Renal pelvis (tissue), 4 donors: Measurements from ENCODE around the gene CRTC1. TPM values are rescaled to one million over a fixed set of nuclear protein-coding genes. Genes with fewer than 3 reads are reported as not detected.

ENCODE experiments used
- DNase-seq: peaks from one replicate; pipeline ENCODE4 v3.0.0-alpha.2; 2013
- polyA plus RNA-seq, 3 donors: library from polyadenylated mRNA; unstranded; fragments of 120-200 nt; gene quantifications; one replicate each; pipeline ENCODE4 v1.2.1, GENCODE V29; 2013; ENCODE audit not compliant: insufficient read length in 3 of 3

The CRTC1 gene
- polyA plus RNA-seq, 3 donors = 23.2 to 30.1 (median 23.7) TPM

- DNase-seq = no peak
Observed at GRCh38 chr19:18768046-18768771, 84.7 kb downstream of the CRTC1 start.

DNA sequence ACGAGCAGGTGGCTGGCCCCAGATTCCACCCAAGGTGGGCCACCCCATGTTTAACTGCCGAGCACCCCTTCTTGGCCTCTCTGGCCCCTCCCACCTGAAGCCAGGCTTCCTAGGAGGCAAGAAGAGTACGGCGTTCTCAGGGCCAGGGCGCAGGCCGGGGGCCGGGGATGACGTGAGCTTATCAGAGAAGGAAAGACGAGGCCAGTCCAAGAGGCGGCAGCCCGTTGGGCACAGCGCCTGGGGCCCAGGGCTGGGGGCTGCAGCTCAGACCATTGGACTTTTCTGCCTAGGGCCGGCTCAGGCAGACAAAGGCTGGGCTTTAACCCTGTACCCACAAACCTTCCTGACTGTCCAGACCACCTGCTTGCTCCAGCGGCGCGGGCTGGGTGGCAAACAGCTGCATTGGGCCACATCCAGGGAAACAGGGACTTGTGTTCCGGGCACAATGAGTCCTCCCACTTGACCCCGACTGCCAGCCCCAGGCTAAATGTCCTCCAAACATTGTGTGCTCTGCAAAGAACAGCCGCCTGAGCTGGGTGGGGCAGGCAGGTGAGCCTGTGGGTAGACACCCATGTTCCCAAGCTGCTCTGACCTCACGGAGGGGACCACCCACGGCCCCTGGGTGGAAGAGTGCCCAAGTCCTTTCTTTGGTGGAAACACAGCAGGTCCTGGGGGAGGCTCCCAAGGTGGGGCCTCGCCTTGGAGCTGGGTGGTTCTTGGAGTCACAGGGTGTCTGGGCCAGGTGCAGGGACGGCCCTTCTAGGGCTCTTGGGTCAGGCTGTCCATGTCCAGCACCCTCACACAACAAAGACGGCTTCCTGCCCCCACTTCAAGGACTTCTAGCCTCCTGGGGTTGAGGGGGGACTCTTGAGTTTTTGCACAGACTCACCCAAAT, 85.8 kb downstream of the CRTC1 start:
- no peak for DNase-seq

DNA sequence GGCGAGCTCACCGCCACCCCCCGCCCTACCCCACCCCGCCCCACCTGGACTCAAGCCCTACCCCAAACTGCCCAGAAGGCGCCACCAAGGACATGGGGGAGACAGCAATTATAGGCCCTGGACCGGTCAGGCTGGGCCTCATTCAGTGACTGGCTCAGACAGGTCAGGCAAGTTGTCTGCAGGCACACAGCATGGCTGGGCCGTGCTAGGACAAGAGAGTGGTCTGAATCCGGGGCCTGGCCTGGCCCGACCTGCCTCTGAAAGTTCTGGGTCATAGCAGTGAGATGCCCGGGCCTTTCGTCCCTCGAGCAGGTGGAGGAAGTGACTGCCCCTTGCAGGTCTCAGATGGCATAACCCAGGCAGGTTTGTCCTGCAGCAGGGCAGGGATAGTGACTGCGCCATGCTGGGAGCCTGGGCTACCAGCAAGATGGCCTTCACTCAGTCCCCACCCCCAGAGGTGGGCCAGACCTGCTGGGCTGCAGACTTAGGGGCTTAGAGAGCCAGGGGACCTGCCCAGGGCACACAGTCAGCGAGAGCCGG, 86.6 kb downstream of the CRTC1 start:
- no peak for DNase-seq

DNA sequence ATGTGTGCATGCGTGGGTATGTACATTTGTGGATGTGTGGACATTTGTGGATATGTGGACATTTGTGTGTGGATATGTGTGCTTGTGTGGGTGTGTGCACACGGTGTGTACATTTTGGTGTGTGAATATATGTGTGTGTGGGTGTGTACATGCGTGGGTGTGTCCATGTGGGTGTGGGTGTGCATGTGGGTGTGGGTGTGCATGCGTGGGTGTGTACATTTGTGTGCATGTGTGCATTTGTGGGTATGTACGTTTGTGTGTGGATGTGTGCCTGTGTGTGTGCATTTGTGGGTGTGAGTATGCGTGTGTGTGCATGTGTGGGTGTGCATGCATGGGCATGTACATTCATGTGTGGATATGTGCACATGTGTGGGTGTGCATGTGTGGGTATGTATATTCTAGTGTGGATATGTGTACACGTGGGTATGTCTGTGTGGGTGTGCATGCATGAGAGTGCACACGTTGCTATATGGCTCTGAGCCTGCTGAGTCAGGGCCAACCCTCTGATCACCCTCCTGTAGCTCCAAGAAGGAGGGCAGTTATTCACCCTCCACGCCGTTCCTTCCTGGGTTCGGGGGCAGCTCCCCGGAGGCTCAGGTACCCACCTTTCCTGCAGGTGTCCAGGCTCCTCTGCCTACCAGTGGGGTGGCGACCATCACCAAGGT, 87.3 kb downstream of the CRTC1 start:
- DNase-seq = no peak

DNA sequence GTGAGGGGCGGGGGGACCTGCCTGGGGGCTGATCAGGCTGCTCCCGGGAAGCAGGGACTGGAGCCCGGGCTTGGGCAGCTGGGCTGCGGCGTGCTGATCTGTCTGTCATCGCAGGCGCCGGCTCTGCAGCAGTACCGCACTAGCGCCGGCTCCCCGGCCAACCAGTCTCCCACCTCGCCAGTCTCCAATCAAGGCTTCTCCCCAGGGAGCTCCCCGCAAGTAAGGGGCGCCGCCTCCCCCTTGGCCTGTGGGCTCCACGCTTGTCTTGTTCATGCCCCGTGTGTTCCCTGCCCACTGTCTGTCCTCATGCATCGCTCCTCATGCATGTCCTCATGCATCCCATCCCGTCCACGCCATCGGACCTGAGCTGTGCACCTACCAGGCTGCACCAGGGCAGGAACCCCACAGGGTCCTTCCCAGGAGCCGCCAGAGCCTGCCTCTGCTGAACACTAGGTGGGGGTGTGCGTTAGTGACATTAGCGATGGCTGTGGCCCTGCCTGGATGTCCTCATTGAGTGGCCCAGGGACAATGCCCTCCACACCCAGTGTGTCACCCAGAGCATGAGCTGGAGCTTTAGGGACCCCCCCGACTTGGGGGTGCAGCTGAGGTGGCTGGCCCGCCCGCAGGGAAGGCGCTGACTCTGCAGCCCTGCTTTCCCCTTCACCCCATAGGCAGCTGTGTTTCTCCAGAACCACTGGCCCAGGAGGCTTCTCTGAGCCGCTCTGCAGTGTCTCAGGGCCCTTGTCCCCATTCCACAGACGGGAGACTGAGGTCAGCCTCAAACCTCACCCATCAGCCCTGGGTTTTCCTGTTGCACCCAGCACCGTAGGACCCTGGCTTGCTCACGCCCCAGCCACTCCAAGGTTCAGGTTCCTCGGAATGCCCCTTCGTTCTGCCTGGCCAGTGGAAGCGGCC, 88.1 kb downstream of the CRTC1 start:
- no peak for DNase-seq

GRCh38 chr19:18772620-18773587, 89.4 kb downstream of the CRTC1 start:
- DNase-seq = no peak

DNA sequence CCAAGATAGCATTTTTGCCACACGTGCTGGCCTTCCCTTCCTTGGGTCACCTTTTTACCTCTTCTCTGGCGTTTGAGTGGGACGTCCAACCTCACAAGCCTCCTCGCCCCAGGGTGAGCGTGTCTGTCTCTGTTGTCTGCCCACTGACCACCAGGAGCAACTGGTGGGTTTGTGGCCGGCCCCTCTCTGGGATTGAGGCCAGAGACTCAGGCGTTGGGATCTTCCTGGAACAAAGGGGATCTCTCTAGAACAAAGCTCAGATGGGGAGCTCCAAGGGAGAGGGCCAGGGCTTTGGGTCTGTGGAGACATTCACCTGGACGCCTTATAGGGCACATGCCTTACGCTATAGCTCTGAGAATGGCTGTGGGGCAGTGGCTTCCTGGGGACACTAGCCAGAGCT, 90.2 kb downstream of the CRTC1 start:
- no peak for DNase-seq

- DNase-seq = no peak
Observed at GRCh38 chr19:18774107-18774506, 90.6 kb downstream of the CRTC1 start.

DNA sequence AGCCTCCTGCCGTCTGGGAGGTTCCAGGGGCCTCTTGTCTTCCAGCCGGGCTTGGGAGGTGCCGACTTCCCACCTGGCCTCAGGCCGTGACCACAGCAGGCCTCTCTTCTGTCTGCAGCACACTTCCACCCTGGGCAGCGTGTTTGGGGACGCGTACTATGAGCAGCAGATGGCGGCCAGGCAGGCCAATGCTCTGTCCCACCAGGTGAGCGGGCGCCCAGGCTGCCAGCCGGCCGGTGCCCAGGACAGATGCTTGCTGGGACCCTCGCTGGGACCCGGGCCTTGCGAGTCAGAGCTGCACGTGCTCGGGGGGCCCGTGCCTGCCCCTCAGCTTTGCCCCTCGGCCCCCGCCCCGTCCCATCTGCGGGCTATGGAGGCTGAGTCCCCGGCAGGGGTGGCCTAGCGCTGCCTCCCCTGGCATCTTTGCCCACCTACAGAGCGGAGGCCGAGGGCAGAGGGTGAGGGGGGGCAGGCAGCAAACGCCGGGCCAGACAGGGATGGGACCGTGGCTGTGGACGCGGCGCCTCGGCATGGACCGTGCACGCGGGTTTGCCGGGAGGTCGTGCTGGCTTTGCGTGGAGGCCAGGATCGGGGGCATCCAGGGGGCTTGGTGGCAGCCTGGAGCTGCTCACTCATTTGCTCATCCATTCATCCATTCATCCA, 91.4 kb downstream of the CRTC1 start:
- no peak for DNase-seq

DNA sequence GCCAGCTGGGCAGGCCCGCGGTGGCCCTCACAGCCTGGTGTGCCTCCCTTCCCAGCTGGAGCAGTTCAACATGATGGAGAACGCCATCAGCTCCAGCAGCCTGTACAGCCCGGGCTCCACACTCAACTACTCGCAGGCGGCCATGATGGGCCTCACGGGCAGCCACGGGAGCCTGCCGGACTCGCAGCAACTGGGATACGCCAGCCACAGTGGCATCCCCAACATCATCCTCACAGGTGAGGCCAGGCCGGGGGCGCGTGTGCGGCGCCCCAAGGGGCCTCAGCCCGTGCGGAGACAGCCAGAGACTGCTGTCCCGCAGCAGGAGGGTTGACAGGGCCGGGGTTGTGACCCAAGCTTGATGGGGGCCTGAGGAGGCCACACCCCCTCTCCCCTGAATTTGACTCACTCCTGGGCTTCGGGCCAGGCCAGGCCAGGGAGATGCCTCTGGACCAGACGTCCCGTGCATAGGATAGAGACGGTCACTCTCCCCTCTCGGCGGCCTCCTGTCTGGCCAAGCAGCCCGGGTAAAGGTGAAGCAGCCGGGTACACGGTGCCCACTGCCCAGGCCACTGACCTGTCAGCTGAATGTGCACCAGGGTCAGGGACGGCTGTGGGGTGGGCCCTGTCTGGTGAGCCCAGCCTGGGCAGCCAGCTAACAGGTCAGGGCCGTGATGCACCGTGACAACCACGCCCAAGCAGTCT, 92.3 kb downstream of the CRTC1 start:
- no peak for DNase-seq

DNA sequence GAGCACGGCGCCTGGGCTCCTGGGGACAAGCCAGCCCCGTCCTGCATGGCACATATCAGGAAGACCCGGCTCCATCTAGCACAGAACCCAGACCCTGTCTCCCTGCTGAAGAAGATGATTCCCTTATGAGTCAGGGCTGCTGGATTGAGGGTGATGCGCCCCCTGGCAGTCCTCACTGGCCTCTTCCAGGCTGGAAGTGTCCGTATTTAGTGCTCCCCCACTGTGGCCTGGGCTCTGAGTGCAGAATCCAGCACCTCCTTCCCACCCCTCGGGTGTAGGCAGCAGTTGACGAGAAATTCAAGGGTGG, 92.8 kb downstream of the CRTC1 start:
- no peak for DNase-seq

DNA sequence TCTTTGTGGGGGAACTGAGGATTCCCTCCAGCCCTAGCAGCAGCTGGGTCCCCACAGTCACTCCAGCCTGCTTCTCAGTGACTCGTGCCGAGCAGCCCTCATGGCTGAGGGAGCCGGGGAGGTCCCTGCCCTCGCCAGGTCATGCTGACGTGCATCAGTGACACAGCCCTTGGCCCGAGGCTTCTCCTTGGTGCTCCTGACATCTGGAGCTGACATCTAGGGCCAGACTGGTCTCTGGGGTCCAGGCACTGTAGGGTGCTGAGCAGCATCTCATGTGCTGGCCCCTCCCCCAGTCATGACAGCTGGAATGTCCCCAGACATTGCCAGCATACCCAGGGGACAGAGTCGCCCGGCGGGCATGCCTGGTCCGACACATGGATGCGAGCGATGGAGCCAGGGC, 93.3 kb downstream of the CRTC1 start:
- DNase-seq = no peak

DNA sequence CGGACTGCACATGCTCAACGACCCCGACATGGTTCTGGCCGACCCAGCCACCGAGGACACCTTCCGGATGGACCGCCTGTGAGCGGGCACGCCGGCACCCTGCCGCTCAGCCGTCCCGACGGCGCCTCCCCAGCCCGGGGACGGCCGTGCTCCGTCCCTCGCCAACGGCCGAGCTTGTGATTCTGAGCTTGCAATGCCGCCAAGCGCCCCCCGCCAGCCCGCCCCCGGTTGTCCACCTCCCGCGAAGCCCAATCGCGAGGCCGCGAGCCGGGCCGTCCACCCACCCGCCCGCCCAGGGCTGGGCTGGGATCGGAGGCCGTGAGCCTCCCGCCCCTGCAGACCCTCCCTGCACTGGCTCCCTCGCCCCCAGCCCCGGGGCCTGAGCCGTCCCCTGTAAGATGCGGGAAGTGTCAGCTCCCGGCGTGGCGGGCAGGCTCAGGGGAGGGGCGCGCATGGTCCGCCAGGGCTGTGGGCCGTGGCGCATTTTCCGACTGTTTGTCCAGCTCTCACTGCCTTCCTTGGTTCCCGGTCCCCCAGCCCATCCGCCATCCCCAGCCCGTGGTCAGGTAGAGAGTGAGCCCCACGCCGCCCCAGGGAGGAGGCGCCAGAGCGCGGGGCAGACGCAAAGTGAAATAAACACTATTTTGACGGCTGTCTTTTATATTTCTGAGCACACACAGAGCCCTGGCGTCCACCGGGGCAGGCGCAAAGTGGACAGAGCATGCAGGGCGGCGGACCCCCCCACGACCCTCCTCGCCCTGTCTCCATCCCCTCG, 94.0 kb downstream of the CRTC1 start:
- DNase-seq = no peak

GRCh38 chr19:18778076-18778389, 94.6 kb downstream of the CRTC1 start:
- DNase-seq = no peak

DNA sequence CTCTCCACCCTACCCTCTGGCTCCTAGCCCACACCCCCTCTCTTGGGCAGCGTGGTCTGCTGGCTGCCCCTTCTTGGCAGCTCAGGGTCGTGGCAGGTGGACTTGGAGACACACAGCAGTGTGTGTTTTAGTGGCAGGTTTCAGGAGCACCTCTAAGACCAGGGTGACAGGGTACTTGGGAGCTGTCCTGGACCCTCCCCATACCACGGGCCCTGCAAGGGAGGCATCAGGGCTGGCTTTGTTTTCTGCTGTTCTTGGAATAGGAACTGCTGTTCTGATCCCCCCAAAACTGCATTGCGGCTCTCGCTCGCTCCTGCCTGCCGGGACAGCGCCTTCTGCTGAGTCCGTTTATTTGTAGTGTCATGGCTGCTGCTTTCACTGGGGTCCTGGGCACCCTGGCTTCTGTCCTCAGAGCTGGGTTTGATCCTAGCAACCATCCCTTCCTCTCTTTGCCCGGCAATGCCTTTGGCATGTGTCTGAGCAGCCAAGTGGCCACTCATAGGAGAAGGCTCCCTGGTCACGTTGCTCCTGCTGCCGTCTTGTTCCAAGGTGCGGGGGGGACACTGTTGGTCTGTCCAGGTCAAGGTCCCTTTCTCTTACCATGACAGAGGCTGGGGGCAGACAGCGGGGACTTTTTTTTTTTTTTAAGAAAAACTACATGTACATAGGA, 95.5 kb downstream of the CRTC1 start:
- DNase-seq = no peak

DNA sequence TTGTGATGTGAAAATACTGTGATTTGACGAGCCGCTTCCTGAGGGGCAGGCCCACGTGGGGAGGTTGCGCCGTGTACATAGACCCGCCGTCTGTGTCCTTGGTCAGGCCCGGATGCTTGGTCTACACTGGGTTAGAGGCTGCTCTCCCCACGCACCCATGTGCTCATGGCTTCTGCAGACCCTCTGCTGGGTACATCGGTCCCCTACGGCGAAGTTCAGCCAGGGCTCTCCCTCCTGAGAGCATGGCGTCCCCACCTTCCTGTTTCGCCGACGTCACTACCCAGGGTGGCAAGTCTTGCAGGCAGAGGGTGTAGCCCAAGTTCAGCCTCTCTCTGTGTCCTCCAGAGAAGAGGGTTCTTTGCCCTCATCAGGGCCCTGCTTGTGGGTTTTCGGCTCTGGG, 96.6 kb downstream of the CRTC1 start:
- no peak for DNase-seq

- DNase-seq = no peak
Observed at GRCh38 chr19:18780631-18781030, 97.2 kb downstream of the CRTC1 start.

GRCh38 chr19:18781047-18781600, 97.6 kb downstream of the CRTC1 start:
- DNase-seq = no peak
